Measurements from ENCODE around the gene POLR3K.

GRCh38 chr16:64914-65255 lies 11.5 kb upstream of the POLR3K start:
- TF ChIP-seq CTCF (IDR thresholded peaks at IDR 0.05) (no peak), CHD2 (IDR thresholded peaks at IDR 0.05; ENCODE audit: low read length, partially characterized antibody) (no peak), KDM5A (IDR thresholded peaks at IDR 0.05) (no peak), USF2 (IDR thresholded peaks at IDR 0.05) (no peak), POLR2A (IDR thresholded peaks at IDR 0.05; ENCODE audit: low read length) (no peak), SMC3 (IDR thresholded peaks at IDR 0.05) (no peak), EP300 (IDR thresholded peaks at IDR 0.05) (no peak), MAZ (IDR thresholded peaks at IDR 0.05; ENCODE audit: borderline replicate concordance, low read depth, low read length) (no peak), RAD21 (conservative IDR thresholded peaks at IDR 0.05 in 1 of 2, IDR thresholded peaks at IDR 0.05 in 1 of 2) (no peak)
